Lung microvascular endothelial cell (primary cell): ENCODE measurements around the gene SND1. TPM values are rescaled to one million over a fixed set of nuclear protein-coding genes. Genes with fewer than 3 reads are reported as not detected.

ENCODE experiments used
- DNase-seq, 2 donors: peaks; one replicate each; pipeline versions ENCODE4 v3.0.0 to v3.0.0-alpha.2; 2010; ENCODE audit warnings: low read depth in 2 of 2
- total RNA-seq: library from RNA; depleted of rRNA; stranded (reverse); fragments of >200 nt; gene quantifications from 2 replicates; pipeline ENCODE4 v1.2.1, GENCODE V29; 2014

Gene SND1
- total RNA-seq, 1 donor from 2014 or later = 105 TPM

GRCh38 chr7:127993987-127994386 is 342.0 kb downstream of the SND1 start:
- no peak for DNase-seq

DNA sequence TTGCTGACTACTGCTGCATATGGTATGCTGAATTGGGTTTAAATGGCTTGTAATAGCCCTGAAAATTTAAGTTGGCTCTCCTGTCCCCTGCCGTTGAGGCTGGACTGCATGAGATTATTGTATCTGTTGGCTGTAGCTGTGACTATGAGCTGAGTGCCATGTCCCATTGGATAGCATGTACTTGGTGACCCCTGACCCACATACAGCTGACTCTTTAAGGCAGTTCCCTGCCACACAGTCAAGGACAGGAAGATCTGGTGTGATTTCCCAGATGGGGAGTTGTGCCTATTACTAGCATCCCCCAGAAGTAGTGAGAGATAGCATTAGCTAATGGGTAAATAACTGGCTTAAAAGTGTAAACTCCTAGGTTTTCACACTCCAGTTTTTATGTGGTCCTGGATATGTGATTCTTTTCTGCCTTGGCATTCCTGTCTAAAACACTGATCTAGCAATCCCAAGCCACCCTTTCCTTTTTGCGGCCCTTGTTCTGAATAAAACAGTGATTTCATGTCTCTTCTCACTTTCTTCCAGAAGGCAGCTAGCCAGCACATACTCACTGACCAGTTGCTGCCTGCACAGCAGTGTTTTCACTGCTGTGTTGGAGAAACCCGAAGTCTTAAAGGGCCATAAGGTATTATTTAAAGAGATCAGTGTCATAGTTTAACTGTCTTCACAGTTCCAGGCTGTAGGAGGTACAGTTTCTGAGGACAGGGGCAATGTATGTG is 343.3 kb downstream of the SND1 start:
- no peak for DNase-seq

DNA sequence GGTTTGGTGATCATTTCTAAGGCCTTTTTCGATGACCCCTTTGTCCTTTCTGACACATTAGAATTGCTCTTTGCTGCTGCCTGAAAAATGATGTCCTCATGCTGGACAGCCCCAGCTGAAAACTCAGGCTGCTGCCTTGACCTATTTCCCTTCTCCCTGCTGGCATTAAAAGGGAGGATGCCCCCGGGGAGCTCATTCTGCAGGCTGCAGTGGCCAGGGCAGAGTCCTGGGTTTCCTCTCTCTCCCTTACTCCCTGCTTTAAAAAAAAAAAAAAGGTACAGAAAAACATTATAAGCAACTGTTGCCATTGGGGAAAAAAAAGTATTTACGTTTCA is 343.9 kb downstream of the SND1 start:
- DNase-seq = no peak

DNA sequence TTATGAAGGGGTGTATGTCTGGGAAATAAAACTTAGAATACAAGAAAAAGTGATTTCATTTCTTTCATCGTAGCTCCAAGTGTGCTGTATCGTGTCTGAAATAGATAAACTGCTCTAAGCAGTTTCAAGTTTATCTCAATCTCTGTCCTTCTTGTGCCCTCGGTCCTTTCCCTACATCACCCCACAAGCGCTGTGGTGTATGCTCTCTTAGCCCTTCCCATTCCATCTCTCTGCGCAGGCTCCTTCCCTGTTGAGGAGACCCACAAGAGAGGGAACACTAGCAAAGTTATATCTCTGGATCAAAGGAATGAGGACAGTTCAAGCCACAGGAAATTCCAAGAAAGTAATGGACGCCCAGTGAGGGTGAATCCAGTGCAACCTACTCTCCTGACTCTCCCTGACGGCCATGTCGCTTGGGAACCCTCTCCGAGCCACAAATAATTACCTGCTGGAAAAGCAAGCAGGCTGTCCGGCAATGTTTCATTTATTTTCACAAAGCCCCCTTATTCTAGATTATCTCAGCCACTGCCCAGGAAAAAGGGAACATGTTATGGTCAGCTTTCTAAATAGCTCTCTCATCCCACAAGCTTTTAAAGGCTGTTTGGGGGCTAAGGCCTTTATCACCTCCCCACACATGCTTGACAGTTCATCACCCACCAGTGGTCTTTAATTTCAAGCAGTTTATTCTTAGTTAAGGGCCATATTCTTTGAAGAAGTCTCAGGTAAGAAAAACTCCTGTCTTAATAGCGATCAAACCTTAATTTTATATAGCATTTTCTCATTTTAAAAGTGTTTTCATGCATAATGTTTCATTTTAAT is 344.5 kb downstream of the SND1 start:
- DNase-seq = no peak

DNA sequence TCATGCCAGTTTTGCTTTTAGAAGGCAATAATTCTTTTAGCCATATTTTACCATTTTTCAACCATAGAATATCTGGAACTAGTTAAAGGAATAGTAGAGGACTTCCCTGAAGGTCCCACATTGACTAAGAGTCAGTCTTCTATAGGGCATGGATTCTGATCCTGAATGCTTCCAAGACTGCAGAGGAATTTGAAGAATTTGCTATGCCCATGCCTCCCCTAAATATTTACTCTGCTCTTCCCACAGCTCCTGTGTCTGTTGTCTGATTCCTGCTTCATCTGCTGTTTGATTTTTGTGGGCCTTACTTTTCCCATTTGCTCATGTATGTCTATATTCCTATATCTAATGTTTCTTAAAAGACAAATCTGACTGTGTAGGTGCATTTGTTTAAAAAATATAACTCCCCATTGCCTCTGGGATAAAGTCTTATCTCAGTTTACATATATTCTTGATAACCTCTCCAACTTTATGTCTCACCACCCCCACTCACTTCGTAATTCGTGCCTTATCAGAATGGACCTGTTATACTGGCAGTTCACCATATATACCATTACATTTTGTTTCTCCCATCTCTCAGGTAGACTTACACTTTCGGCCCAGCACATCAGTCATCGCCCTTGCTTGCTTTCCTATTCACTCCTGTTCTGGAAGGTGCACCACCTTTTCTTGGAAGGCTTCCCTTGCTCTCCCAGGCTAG is 345.4 kb downstream of the SND1 start:
- no peak for DNase-seq

DNA sequence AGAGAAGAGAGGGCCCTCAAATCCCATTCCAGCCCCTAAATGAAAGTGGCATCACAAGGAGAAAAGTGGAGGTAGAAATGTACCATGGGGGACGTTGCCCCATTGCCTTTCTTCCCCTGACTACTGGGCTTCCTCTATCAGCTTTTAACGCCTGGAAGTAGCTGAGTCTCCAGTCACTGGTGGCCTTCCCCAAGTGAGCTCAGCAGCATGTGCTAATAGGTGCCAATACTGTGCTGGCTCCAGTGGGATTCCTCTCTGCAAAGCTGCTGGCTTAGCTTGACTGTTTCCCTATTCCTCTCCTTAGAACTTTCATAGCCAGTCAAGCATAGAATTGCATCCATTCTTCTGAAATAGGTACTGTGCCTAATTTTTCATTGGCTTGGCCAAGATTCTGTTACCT is 346.7 kb downstream of the SND1 start:
- DNase-seq = no peak

DNA sequence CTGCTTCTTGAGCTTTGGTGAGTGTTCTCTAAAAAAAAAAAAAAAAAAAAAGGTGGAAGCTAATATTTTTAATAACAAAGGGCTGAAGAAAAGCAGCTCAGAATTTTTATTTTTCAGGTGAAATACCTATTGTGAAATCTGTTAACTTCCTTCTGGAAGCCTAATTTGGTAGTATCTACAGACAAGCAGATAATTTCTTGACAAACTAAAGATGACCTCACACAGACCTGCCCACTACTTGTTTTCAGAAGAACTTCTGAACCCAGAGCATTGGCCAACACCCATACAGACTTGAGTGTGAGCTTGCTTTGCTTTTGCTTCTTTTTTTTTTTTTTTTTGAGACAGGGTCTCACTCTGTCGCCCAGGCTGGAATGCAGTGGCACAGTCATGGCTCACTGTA is 348.1 kb downstream of the SND1 start:
- no peak for DNase-seq

GRCh38 chr7:128000854-128001265 is 348.9 kb downstream of the SND1 start:
- DNase-seq = peak; percentile 9 to 22

- no peak for DNase-seq
Observed at GRCh38 chr7:128003167-128003566, 351.2 kb downstream of the SND1 start.

DNA sequence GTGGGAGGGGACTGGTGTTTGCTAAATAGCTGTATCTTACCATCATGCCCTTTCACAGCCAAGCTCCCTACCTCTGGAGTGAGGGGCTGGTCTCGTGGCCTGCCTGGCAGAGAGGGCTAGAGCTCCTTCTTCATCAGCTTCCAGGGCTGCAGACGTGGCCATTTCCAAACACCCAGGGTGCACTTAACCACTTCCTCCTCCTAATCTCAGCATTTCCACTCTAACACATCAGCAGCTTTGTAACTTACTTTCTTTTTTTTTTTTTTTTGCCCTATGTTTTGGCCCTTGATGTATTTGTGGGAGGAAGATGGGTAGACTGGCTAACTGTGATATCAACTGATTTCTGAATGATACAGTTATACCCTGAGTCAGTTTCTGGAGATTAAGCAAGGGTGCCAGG is 351.8 kb downstream of the SND1 start:
- no peak for DNase-seq

GRCh38 chr7:128004623-128005022 is 352.6 kb downstream of the SND1 start:
- no peak for DNase-seq

- DNase-seq = no peak
Observed at GRCh38 chr7:128005117-128005516, 353.1 kb downstream of the SND1 start.

DNA sequence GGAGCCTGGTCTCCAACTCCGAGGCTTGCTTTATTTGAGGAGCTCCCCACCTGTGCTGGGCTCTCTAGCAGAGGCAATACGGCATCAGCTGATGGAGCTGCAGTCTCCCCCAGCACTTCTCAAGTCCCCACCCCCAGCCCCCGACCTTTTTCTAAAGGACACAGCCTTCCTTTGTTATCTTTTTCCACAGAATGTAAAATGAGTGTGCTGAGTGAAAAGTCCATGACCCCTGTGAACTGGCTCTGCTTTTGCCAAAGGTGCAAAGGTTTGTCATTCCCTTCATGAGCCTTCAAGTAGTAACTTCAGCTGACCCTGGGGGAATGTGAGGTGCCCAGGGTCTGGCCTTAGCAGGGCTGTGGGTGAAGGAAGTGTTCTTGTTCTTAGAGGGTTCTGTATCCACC is 353.8 kb downstream of the SND1 start:
- no peak for DNase-seq

GRCh38 chr7:128006550-128007302 is 354.7 kb downstream of the SND1 start:
- no peak for DNase-seq

- DNase-seq = no peak
Observed at GRCh38 chr7:128007303-128007680, 355.3 kb downstream of the SND1 start.

GRCh38 chr7:128008141-128008540 is 356.1 kb downstream of the SND1 start:
- no peak for DNase-seq

GRCh38 chr7:128008744-128009143 is 356.8 kb downstream of the SND1 start:
- no peak for DNase-seq

- DNase-seq = no peak
Observed at GRCh38 chr7:128010391-128011127, 358.6 kb downstream of the SND1 start.

DNA sequence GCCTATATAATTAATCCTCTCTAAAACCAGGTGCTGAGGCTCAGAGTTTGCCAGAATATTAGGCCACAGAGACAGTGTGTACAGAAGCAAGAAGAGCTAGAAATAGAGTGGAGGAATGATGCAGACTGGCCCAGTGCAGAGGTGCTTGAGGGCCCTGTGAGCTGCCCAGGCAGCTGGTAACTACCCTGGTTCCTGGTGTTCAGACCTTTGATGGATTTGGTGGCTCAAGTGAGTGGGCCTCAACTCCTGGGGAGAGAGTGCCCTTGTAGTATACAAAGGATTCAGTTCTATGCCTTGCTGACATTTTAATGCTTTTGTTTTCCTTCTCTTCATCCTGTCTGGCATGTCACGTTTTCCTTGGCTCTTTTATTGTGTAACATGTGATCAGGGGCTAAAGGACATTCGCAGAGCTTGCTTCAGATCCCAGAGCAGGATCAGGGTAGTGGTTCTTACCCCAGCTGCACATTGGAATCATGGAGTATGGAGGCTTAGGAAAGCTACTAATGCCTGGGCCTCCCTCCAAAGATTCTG is 359.2 kb downstream of the SND1 start:
- peak in 1 of 2 donors; percentile 52 for DNase-seq

- DNase-seq = no peak
Observed at GRCh38 chr7:128014811-128015210, 362.8 kb downstream of the SND1 start.

- DNase-seq = peak in 1 of 2 donors; percentile 13
Observed at GRCh38 chr7:128017460-128017859, 365.5 kb downstream of the SND1 start.
